Thyroid gland (tissue), 4 donors: Measurements from ENCODE around the gene PNO1. TPM values are rescaled to one million over a fixed set of nuclear protein-coding genes. Genes with fewer than 3 reads are reported as not detected.

ENCODE experiments used
- DNase-seq, 2 donors: peaks; one replicate each; pipeline ENCODE4 v3.0.0-alpha.2; 2019
- H3K27ac ChIP-seq, 3 donors: fragments of 200-600 bp; sonication (generic); 1 replicate in 2 of 3; 2 replicates in 1 of 3; pipeline ENCODE4 v1.5.1; 2016 to 2019; ENCODE audit warnings: mild to moderate bottlenecking in 1 of 3, moderate library complexity in 1 of 3
- H3K27me3 ChIP-seq: fragments of 200-600 bp; sonication (generic); one replicate; pipeline ENCODE4 v1.5.1; 2019
- H3K36me3 ChIP-seq, 2 donors: fragments of 200-600 bp; sonication (generic); one replicate each; pipeline ENCODE4 v1.5.1; 2016 to 2019
- H3K4me1 ChIP-seq, 2 donors: fragments of 200-600 bp; sonication (generic); one replicate each; pipeline ENCODE4 v1.5.1; 2017 to 2019
- H3K4me3 ChIP-seq, 3 donors: fragments of 200-600 bp; sonication (generic); replicated peaks in 1 of 3; 1 replicate in 2 of 3; 2 replicates in 1 of 3; pipeline ENCODE4 v1.5.1; 2016; ENCODE audit warnings: mild to moderate bottlenecking in 1 of 3
- H3K9me3 ChIP-seq: fragments of 200-600 bp; sonication (generic); one replicate; pipeline ENCODE4 v1.5.1; 2017
- CTCF ChIP-seq, 6 experiments: fragments of 200-600 bp in 3 of 6; fragments of 450-650 bp in 3 of 6; sonication (generic) in 3 of 6; IDR thresholded peaks; one replicate each; pipeline ENCODE4 v1.5.1; 2016 to 2019; ENCODE audit warnings: antibody characterized with exemption in 6 of 6, mild to moderate bottlenecking in 2 of 6, inconsistent platforms in 1 of 6, moderate library complexity in 1 of 6
- POLR2A ChIP-seq, 2 donors: fragments of 450-650 bp; IDR thresholded peaks; one replicate each; pipeline ENCODE4 v1.6.1; 2017; ENCODE audit warnings: antibody characterized with exemption in 2 of 2, mild to moderate bottlenecking in 2 of 2, moderate library complexity in 1 of 2
- WGBS, 2 donors: methylation state at CpG; one replicate each; pipeline ENCODE4 v1.1.5; 2017; 5-methylcytosine and 5-hydroxymethylcytosine counted together
- intact Hi-C: fragments of 100-400 bp; cut with DNase I; formaldehyde crosslinking; loops from one replicate; pipeline ENCODE4 v1.15.1; 2023
- total RNA-seq, 4 donors: library from RNA; depleted of rRNA; stranded (reverse); fragments of >200 nt; gene quantifications; one replicate each; pipeline ENCODE4 v1.2.3, GENCODE V29; 2016

PNO1 gene
- total RNA-seq, 4 donors from 2014 or later: 13.2 to 23.2 (median 18.5) TPM

DNA sequence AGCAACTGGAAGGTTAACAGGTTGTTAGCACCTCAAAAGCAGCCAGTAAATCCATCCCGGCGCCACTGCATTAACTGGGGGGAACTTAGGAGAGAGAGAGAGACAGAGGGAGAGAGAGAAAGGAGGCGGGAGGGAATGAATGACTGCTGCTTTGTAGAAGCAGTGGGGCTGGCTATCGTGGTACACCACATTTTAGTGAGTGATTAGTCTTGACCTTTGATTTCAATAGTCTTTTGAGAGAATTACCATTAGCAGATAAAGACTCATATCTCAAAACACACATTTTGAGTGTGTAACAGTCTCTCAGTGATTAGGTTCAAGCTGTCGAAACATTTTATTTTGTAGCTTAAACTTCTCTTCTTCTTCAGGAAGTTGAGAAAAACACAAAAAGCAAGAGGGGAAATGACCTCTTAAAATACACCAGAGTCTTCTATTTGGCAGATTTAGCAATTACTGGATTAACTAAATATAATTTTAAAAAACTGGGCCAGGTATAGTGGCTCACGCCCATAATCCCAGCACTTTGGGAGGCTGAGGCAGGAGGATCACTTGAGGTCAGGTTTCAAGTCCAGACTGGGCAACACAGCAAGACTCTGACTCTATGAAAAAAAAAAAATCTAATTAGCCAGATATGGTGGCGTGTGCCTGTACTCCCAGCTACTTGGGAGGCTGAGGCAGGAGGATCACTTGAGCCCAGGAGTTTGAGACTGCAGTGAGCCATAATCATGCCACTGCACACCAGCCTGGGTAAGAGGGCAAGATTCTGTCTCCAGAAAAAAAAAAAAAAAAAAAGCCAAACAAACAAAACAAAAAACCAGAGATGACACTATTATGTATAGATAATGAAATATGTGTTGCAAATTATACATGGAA lies 22.0 kb upstream of the PNO1 start:
- peaks cover 0 to 6% of the 10 kb centered on the region in 2 donors for H3K36me3 ChIP-seq

GRCh38 chr2:68141875-68142274 lies 15.8 kb upstream of the PNO1 start:
- no peak for TF ChIP-seq POLR2A (IDR thresholded peaks at IDR 0.05)
- TF ChIP-seq CTCF (IDR thresholded peaks at IDR 0.05): no peak
- no peaks in the 10 kb centered on the region for H3K27me3 ChIP-seq
- no peaks in the 10 kb centered on the region for H3K9me3 ChIP-seq
- 98 to 99% methylated on average over 2 of the region's 2 CpGs for WGBS, 2 donors
- no peak overlapping the region for H3K27ac ChIP-seq
- H3K4me1 ChIP-seq: no peaks in the 10 kb centered on the region
- no peaks in the 10 kb centered on the region for H3K36me3 ChIP-seq
- intact Hi-C loops: no loop called here
- no peak overlapping the region for H3K4me3 ChIP-seq
- no peak for DNase-seq

More for the DNA sequence above, 22.0 kb upstream of the PNO1 start:
- no peak overlapping the region for H3K27ac ChIP-seq
- H3K4me1 ChIP-seq: no peaks in the 10 kb centered on the region
- DNase-seq: no peak
- intact Hi-C loops: no loop called here
- H3K9me3 ChIP-seq: no peaks in the 10 kb centered on the region
- 86 to 88% methylated on average over 7 of the region's 7 CpGs for WGBS, 2 donors
- no peaks in the 10 kb centered on the region for H3K27me3 ChIP-seq
- no peak overlapping the region for H3K4me3 ChIP-seq
- TF ChIP-seq CTCF (IDR thresholded peaks at IDR 0.05) (no peak), POLR2A (IDR thresholded peaks at IDR 0.05) (no peak)

DNA sequence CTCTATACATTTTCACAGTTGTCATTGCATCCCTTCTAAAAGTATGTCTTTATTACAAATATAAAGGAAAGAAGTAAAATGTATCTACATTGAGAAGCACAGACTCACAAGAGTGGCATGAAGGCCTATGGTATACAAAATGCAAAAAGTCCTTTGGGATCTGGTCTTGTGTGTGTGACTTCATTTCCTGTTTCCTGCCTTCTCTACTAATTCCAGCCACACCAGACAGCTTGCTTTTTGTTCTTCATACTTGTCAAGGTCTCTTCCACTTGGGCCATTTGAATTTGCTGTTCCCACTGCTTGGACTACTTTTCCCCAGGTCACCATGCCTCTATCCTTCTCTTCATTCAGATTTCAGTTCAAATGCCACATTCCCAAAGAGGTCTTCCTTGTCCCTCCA lies 6.7 kb upstream of the PNO1 start:
- TF ChIP-seq POLR2A (IDR thresholded peaks at IDR 0.05): no peak
- TF ChIP-seq CTCF (IDR thresholded peaks at IDR 0.05): no peak
- Histone ChIP-seq H3K9me3 (no peaks in the 10 kb centered on the region), H3K4me1 (peaks cover 0 to 6% of the 10 kb centered on the region in 2 donors)

DNA sequence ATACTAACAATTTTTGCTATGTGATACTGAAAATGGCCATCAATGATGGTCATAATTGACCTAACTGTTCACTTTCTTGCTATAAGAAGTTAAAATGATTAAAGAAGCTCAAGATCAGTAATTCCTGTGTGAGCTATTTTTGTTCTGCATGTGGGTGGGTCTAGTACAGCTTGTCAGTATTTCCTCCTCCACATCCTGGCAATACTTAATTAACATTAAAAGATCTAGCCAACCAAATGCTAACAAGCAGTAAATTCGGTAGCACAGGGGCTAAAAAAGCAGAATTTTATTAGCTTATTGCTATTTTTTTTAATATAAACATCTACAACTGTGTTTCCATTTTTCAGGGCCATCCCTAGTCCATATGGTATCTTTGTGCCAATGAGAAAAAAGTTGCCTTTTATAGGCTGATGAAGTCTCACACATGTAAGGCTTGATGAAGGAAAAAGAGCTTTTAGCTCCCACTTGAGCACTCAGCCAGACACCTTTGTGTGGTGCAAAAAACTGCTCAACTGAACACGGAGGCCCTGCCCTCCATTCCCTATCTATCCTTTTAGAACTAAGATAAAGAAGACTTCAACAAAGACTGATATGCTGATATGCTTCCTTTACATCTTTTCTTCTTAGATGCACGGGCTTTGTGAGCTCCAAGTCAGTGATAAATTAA lies 4.9 kb upstream of the PNO1 start:
- no peak for DNase-seq
- Histone ChIP-seq H3K9me3 (no peaks in the 10 kb centered on the region), H3K36me3 (no peaks in the 10 kb centered on the region), H3K27me3 (no peaks in the 10 kb centered on the region), H3K27ac (no peak overlapping the region), H3K4me1 (peaks cover 4 to 11% of the 10 kb centered on the region in 2 donors), H3K4me3 (no peak overlapping the region)
- TF ChIP-seq POLR2A (IDR thresholded peaks at IDR 0.05) (no peak), CTCF (IDR thresholded peaks at IDR 0.05) (no peak)
- WGBS, 2 donors: 66 to 72% methylated on average over 3 of the region's 3 CpGs
- intact Hi-C loops: no loop called here

More for the DNA sequence above, 6.7 kb upstream of the PNO1 start:
- Histone ChIP-seq H3K4me3 (no peak overlapping the region), H3K27me3 (no peaks in the 10 kb centered on the region), H3K27ac (no peak overlapping the region), H3K36me3 (no peaks in the 10 kb centered on the region)
- intact Hi-C loops: no loop called here
- DNase-seq: no peak

- H3K4me1 ChIP-seq: peaks cover 9 to 23% of the 10 kb centered on the region in 2 donors
- TF ChIP-seq POLR2A (IDR thresholded peaks at IDR 0.05) (no peak), CTCF (IDR thresholded peaks at IDR 0.05) (no peak)
- WGBS, 2 donors: 92 to 96% methylated on average over 7 of the region's 7 CpGs
- intact Hi-C loops: loop anchor here (5.0 kb wide), 2 partner anchors 93 to 97 kb away; partner anchors contain the start of genes C1D and PPP3R1
- DNase-seq: no peak
- H3K27me3 ChIP-seq: no peaks in the 10 kb centered on the region
- H3K27ac ChIP-seq: no peak overlapping the region
- H3K36me3 ChIP-seq: no peaks in the 10 kb centered on the region
- H3K9me3 ChIP-seq: no peaks in the 10 kb centered on the region
- no peak overlapping the region for H3K4me3 ChIP-seq
These were observed 2.1 kb upstream of the PNO1 start for GRCh38 chr2:68155618-68156017.
